Progenitor cell of endocrine pancreas (in vitro differentiated cells): Measurements from ENCODE around the gene ATP6V1C2. TPM values are rescaled to one million over a fixed set of nuclear protein-coding genes. Genes with fewer than 3 reads are reported as not detected.

Experiments used
- DNase-seq: peaks from one replicate; pipeline ENCODE4 v3.0.0; 2021; ENCODE audit warnings: low spot score; ENCODE audit not compliant: unreplicated experiment
- H3K27ac Mint-ChIP-seq: 2 replicates; pipeline ENCODE4 v1.8.0; 2021; ENCODE audit warnings: mild to moderate bottlenecking, moderate library complexity, mixed read lengths
- H3K27me3 Mint-ChIP-seq: 2 replicates; pipeline ENCODE4 v1.8.0; 2021; ENCODE audit warnings: mixed read lengths
- H3K36me3 Mint-ChIP-seq: 2 replicates; pipeline ENCODE4 v1.8.0; 2022; ENCODE audit warnings: mixed read lengths; ENCODE audit not compliant: insufficient read depth
- H3K4me1 Mint-ChIP-seq: 2 replicates; pipeline ENCODE4 v1.8.0; 2021; ENCODE audit warnings: low read depth, mixed read lengths
- H3K4me3 Mint-ChIP-seq: 2 replicates; pipeline ENCODE4 v1.8.0; 2021; ENCODE audit warnings: low read depth, mild to moderate bottlenecking, moderate library complexity, mixed read lengths
- H3K9me3 Mint-ChIP-seq: 2 replicates; pipeline ENCODE4 v1.8.0; 2021; ENCODE audit warnings: low read depth, mixed read lengths
- total RNA-seq: library from RNA; stranded (reverse); gene quantifications from 2 replicates; pipeline ENCODE4 v1.2.1, GENCODE V29; 2021
- TF ChIP-seq, protein P1 (sequence below): fragments of 200-600 bp; sonication (generic); IDR thresholded peaks from one replicate; pipeline ENCODE4 v1.5.0; 2021; ENCODE audit warnings: antibody characterized with exemption, mild to moderate bottlenecking; ENCODE audit not compliant: unreplicated experiment

Gene ATP6V1C2
- total RNA-seq, 1 donor from 2014 or later, result 0.19 TPM

GRCh38 chr2:10733566-10733925 is 12.1 kb downstream of the ATP6V1C2 start:
- peaks cover 12% of the 10 kb centered on the region for H3K27me3 Mint-ChIP-seq
- peaks cover 5% of the 10 kb centered on the region for H3K4me1 Mint-ChIP-seq
- no peak overlapping the region for H3K4me3 Mint-ChIP-seq
- H3K27ac Mint-ChIP-seq, result no peak overlapping the region
- no peaks in the 10 kb centered on the region for H3K36me3 Mint-ChIP-seq
- no peaks in the 10 kb centered on the region for H3K9me3 Mint-ChIP-seq
- no peak for DNase-seq
- TF ChIP-seq, protein P1, sequence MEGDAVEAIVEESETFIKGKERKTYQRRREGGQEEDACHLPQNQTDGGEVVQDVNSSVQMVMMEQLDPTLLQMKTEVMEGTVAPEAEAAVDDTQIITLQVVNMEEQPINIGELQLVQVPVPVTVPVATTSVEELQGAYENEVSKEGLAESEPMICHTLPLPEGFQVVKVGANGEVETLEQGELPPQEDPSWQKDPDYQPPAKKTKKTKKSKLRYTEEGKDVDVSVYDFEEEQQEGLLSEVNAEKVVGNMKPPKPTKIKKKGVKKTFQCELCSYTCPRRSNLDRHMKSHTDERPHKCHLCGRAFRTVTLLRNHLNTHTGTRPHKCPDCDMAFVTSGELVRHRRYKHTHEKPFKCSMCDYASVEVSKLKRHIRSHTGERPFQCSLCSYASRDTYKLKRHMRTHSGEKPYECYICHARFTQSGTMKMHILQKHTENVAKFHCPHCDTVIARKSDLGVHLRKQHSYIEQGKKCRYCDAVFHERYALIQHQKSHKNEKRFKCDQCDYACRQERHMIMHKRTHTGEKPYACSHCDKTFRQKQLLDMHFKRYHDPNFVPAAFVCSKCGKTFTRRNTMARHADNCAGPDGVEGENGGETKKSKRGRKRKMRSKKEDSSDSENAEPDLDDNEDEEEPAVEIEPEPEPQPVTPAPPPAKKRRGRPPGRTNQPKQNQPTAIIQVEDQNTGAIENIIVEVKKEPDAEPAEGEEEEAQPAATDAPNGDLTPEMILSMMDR, result no peak

GRCh38 chr2:10733980-10734379 is 12.6 kb downstream of the ATP6V1C2 start:
- H3K27ac Mint-ChIP-seq, result no peak overlapping the region
- peaks cover 5% of the 10 kb centered on the region for H3K4me1 Mint-ChIP-seq
- no peaks in the 10 kb centered on the region for H3K9me3 Mint-ChIP-seq
- peaks cover 12% of the 10 kb centered on the region for H3K27me3 Mint-ChIP-seq
- TF ChIP-seq, protein P1, result no peak
- no peaks in the 10 kb centered on the region for H3K36me3 Mint-ChIP-seq
- no peak overlapping the region for H3K4me3 Mint-ChIP-seq
- DNase-seq, result no peak

DNA sequence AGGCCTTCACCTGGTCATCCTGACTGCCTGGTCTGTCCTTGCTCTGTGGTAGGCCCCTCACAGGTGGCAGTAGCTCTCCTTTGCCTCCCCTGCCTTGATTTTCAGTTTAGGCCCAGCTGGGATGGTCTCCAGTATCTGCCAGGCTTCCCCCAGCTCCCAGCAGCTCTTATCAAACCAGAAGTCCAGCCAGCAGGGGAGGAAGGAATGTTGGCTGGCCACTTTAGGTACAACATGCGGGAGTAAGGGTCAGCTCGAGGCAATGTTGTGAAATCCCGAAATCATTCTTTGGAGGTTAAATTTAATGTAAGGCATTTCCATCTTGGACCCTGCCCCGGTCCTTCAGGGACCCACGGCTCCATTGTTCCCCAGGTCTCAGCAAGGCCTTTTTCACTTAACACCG is 16.8 kb downstream of the ATP6V1C2 start:
- no peaks in the 10 kb centered on the region for H3K36me3 Mint-ChIP-seq
- no peaks in the 10 kb centered on the region for H3K9me3 Mint-ChIP-seq
- TF ChIP-seq, protein P1, result no peak
- no peak for DNase-seq
- H3K27me3 Mint-ChIP-seq, result peaks cover 9% of the 10 kb centered on the region
- no peak overlapping the region for H3K27ac Mint-ChIP-seq
- peaks cover 5% of the 10 kb centered on the region for H3K4me1 Mint-ChIP-seq
- H3K4me3 Mint-ChIP-seq, result no peak overlapping the region

GRCh38 chr2:10740226-10740625 is 18.8 kb downstream of the ATP6V1C2 start:
- Mint-ChIP-seq H3K27ac (no peak overlapping the region), H3K4me3 (no peak overlapping the region), H3K27me3 (peaks cover 2% of the 10 kb centered on the region), H3K4me1 (peaks cover 2% of the 10 kb centered on the region), H3K36me3 (no peaks in the 10 kb centered on the region), H3K9me3 (no peaks in the 10 kb centered on the region)
- TF ChIP-seq, protein P1, result no peak
- DNase-seq, result no peak

DNA sequence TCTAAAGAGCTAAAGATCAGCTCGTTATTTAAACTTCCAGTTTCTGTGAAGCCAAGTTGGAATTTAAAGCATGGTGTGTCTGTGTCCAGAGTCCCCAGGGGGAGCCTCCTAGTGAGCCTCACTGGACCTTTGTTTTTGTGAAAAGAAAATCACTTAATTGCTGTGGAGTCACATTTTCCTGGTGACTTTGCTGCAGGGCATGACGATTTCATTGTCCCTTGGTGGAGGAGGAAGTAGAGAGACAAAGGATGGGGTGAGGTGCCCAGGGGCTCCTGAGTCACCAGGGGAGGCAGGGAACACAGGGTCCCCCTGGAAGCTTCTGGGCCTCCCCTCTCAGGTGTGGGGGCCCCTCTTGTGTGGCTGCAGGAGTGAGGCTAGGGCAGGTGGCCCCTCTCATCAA is 19.7 kb downstream of the ATP6V1C2 start:
- H3K9me3 Mint-ChIP-seq, result no peaks in the 10 kb centered on the region

More for the DNA sequence above, 19.7 kb downstream of the ATP6V1C2 start:
- TF ChIP-seq, protein P1, result no peak
- Mint-ChIP-seq H3K4me3 (no peak overlapping the region), H3K27me3 (peaks cover 2% of the 10 kb centered on the region), H3K36me3 (no peaks in the 10 kb centered on the region), H3K27ac (no peak overlapping the region), H3K4me1 (peaks cover 2% of the 10 kb centered on the region)
- no peak for DNase-seq
